ENCODE measurements around the gene ADCY2.

The ADCY2 gene

GRCh38 chr5:7518947-7519560 is 123.1 kb downstream of the ADCY2 start:
- DNase-seq, result no peak

DNA sequence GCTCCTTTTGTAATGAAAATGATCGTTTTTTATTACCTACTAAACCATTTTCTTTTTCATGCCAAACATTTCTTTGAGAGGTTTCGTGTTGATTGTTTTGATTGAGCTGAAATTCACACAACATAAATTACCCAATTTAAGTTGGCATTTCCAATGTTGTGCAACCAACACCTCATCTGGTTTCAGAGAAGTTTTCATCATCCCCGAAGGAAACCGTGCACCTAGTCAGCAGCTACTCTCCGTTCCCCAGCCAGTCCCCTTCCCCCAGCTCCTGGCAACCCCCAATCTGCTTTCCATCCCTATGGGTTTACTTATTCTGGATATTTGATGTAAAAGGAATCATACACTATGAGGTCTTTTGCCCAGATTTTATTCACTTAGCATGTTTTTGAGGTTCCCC is 123.6 kb downstream of the ADCY2 start:
- DNase-seq, result no peak

DNA sequence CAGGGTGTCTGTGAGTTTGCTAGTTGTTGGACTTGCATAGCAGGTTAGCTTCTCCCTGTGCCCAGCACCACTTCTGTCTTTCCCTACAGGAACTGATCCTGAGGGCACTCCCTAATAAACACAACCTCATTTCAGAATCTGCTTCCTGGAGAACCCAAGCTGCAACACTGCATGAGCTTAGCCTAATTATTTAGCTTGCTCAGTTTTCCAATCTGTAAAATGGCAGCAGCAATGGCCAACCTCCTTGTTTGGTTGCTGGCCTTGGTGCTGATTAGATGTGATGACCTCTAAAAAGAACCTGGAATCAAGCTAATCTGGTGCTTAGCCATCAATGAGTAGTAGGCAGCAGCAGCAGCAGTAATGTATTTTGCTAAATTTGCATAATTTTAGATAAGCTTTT is 133.9 kb downstream of the ADCY2 start:
- DNase-seq, result no peak

- DNase-seq, result no peak
Observed at GRCh38 chr5:7533941-7534340, 138.0 kb downstream of the ADCY2 start.

DNA sequence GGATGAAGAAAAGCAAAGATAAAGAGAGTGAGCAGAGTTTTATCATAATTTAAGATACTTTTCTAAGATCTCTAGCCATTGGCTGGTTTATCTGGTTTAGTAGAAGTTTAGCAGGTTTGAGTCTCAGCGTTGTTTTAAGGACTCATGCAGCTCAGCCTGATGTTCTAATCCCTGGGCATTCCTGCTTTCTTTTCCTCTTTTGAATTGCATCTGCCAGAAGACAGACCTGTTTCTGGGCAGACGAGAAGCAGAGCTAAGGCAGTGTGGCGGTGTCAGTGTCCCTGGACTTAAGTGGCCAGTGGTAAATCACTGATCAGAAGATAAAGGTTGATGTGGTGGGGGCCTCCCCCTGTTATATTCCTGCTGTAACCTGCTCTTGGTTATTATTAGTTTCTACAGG is 138.6 kb downstream of the ADCY2 start:
- no peak for DNase-seq

DNA sequence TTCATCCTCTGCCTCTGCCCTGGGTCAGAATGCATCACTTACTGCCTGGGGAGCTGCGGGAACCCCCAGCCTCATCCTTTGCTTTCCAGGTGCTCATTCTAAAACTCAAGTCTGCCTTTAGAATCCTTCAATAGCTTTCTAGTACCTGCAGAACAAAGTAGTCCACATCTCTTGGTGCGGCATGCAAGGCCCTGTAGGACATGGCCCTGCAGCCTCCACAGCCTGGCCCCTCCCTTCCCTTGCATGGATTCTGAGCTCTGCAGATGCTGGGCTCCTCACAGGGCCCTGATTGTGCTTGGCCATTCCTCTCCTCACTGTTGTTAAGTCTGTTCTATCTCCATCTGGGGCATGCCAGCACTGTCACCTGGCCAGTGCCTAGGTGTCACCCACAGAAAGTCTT is 141.6 kb downstream of the ADCY2 start:
- DNase-seq, result no peak

DNA sequence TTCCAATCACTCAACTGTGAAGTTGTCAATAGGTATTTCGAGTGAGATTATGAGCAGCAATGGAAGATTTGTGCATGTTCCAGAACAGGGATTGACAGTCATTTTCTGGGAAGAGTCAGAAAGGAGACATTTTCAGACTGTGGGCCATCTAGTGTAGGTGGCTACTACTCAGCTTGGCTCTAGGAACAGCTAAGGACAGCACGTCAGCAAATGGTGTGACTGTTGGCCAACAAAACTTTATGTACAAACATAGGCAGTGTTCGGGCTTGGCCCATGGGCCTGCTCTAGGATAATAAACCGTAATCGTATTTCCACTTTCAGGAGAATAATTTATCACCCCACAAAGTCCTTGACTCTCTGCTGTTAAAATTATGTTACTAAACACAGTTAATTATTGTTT is 143.6 kb downstream of the ADCY2 start:
- no peak for DNase-seq

- DNase-seq, result no peak
Observed at GRCh38 chr5:7540736-7541485, 145.0 kb downstream of the ADCY2 start.

DNA sequence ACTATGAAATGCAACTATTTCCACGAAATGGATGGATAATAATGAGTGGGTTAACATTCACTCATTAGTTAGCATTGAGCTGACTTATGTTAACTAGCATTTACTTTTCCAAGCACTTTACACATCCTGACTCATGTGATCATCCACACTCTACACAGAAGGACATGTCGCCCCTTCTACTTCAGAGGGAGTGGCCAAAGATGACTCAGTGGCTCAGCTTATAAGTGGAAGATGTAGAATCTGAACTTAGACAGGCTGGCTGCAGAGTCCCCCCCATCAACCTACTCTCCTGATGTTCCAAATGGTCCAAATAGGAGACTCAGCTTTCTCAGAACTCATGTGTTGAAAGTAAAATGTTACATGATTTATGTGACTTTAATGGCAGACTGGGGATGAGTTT is 146.0 kb downstream of the ADCY2 start:
- DNase-seq, result no peak

- DNase-seq, result no peak
Observed at GRCh38 chr5:7546555-7546954, 150.6 kb downstream of the ADCY2 start.

- no peak for DNase-seq
Observed at GRCh38 chr5:7548596-7548995, 152.7 kb downstream of the ADCY2 start.

DNA sequence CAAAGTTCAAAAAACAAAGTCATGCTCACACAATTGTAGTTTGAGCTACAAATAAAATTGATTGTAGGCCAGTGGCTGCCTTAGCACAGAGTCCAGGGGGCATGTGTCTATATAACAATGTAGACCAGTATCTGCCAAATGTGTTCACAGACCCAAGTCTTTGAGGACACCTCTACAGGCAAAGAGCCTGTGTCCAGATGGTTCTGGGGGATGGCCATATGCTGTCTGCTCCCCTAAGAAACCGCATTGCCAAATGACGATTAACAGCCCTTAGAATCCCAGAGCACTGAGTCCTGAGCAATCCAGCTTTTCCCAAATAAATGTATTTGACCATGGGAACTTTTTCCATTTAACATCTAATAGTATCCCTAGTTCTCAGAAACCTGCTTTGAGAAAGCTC is 169.6 kb downstream of the ADCY2 start:
- DNase-seq, result no peak

DNA sequence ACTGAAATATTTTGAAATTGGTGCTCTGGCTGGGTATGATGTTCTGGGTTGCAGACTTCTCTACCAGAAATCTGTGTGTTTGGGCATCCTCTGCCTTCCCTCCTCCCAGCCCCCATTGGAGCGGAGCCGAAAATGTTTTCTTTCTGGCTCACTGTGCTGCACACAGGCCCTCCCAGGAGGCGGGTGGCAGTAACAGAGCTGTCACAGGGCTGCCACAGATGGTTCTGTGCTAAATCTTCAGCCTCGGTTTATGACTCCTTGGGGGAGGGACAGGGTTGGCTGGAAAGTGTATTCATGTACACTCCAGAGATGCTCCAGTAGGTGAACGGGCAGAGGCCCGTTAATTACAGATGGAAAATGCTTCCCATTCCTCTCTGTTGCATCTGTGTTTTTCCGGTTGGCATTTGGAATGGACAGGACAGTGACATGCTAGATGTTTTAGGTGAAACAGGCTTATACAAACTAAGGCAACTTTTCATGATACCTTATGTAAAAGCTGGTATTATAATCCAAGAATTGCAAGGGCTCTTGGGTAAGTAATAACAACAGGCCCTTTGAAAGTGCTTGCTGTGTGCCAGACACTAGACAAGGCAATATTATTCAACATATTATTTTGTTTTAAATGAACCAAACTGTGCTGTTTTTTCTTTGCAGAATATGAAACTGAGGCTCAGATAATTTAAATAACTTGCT is 180.2 kb downstream of the ADCY2 start:
- DNase-seq, result no peak

DNA sequence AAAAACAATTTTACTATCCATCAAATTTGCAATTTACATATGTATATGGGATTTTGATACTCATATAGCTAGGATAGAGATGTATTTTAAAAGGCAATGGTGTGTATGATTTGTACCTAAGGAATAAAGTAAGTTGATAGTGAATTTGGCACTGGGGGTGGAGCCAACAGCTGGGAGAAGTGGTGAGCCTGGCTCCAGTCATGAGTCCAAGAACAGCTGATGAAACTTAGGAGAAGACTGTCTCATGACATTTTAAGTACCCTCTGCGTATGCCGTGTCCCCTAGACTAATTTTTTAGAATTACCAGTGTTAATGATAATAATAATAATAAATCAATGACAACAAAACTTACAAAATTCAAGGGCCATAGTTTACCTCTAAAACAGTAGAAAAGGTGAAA is 181.4 kb downstream of the ADCY2 start:
- no peak for DNase-seq

DNA sequence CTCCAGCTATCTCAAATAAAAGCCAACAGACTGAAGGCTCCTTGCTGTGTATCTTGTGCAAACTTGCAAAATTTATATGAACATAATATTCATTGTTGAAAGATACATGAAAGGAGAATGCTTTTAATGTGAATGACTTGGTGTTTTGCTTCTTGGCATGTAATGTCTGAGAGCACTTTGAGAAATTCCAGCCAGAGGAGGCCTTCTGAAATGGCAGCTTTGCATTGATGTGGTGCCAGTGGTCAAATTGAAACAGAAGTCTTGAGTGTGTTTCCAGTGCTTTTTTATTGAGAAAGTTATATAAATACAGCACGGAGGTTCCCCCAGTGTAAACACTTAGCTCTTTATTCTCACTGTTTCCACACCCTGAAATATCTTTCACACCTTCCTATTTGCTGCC is 182.1 kb downstream of the ADCY2 start:
- DNase-seq, result no peak

DNA sequence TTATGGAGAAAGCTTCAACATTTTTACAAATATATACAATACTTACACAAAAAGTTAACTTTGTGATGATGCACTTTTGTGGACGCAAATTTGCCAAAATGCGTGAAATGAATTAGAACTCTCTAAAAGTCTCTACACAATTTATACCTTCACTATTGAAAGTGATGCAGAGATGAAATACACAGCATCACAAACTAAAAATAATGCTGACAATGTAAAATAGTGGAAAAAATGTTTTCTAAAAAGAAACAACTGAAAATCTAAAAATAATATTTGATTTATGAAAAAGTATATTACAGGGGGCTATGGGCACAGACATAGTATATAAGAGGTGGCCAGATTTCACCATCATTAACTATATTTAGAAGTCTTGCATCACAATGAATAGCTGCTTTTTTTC is 188.8 kb downstream of the ADCY2 start:
- DNase-seq, result no peak

DNA sequence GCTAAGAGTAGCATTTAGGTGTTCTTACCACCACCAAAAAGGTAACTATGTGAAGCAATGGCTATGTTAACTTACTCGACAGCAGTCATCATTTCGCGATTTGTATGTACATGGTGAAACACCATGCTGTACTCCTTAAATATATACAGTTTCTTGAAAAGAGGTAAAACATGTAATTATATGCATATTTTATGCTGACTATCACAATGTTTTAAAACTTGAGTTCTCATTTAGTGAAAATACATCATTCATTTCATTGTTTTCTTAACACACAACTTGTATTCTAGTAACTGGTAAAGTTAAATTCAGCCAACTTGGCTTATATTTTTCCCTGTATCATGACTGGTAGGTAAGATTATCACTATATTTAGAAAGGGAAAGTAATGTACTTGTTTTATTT is 189.9 kb downstream of the ADCY2 start:
- DNase-seq, result no peak

DNA sequence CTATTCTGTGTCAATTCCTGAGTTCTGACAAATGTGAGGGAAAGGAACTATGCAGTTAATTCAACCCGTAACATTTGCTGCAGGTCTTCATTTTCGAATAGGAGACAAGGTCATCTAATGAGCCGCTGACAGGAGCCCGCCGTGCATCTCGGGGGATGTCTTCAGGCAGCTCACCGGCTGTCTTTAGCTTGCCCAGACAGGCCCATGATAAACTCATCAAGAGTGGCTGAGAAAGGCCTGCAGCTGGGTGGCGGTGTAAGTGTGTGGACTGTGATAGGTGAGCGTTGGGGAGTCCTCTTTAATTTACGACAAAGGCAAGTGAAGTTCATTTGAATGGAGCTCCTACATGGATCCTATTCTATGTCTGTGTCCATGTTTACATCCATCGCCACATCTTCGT is 190.5 kb downstream of the ADCY2 start:
- DNase-seq, result no peak

DNA sequence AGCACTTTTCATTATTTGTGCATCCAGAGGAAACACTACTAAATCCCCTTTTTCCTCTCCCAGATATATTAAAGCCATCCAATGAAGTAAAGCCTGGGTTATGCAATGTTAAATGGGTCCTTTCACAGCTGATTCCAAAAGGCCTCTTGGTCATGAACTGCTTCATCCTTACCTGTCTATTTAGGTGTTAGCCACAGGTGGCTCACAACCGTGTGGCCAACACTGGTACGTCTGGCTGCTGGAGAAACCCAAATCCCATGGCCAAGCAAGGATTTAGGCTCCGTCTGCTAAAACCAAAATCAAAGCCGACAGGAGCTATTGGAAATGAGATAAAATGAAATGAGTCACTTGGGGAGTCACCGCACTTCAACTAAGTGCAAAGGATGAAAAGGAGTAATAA is 193.9 kb downstream of the ADCY2 start:
- DNase-seq, result no peak

DNA sequence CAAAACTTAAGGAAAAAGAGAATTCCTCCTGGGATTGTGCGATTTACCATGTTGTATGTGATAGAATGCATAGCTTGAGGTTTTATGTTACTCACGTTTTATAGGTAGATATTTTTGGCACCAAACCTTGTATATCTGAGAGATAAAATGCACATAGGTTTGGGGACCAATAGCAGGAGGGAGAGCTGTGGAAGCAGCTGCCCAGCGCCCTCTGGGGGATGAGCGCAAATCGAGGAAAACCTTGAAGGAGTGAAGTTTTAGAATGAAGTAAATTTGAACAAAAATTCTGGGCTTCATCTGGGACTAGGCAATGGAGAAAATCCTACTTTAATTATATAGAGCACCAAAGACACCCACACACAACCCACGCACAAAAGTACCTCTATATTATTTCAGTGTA is 197.0 kb downstream of the ADCY2 start:
- no peak for DNase-seq

GRCh38 chr5:7597059-7597642 is 201.2 kb downstream of the ADCY2 start:
- no peak for DNase-seq

DNA sequence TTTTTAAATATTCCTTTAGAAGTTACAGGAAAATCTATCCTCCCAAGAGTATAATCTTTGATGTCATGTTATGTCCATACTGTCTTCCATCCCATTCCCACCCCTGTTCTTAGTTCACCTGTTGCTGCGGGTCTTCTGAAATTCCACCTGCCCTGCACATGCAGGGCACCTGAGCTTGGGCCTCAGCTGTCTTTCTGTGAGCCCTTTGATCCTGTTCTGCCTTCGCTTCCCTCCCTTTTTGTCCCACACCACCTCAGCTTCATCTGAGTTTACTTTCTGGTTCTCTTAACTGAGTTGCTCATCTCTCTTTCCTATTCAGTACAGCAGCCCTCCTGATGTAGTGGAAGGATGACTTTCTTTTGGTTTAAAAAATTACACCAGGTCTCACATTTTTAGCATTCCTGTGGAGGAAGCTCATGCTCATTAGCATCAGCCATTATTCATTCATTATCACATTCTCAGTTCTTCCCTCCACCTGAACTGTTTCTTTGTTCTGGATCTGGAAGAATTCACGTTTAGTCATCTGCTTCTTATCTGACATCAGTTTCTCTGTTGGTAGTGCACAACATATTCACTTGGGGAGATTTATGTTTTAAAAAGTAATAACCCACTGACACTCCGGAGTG is 211.0 kb downstream of the ADCY2 start:
- no peak for DNase-seq

- no peak for DNase-seq
Observed at GRCh38 chr5:7608772-7609171, 212.8 kb downstream of the ADCY2 start.

- no peak for DNase-seq
Observed at GRCh38 chr5:7609726-7610125, 213.8 kb downstream of the ADCY2 start.
